Dermis lymphatic vessel endothelial cell (primary cell): ENCODE data around the gene DYNC2LI1. TPM values are rescaled to one million over a fixed set of nuclear protein-coding genes. Genes with fewer than 3 reads are reported as not detected.

Experiments used
- total RNA-seq: library from RNA; depleted of rRNA; stranded (reverse); fragments of >200 nt; gene quantifications from 2 replicates; pipeline ENCODE4 v1.2.1, GENCODE V29; 2014

The DYNC2LI1 gene
- 9.0 and 14.4 TPM in 2 replicates for total RNA-seq

DNA sequence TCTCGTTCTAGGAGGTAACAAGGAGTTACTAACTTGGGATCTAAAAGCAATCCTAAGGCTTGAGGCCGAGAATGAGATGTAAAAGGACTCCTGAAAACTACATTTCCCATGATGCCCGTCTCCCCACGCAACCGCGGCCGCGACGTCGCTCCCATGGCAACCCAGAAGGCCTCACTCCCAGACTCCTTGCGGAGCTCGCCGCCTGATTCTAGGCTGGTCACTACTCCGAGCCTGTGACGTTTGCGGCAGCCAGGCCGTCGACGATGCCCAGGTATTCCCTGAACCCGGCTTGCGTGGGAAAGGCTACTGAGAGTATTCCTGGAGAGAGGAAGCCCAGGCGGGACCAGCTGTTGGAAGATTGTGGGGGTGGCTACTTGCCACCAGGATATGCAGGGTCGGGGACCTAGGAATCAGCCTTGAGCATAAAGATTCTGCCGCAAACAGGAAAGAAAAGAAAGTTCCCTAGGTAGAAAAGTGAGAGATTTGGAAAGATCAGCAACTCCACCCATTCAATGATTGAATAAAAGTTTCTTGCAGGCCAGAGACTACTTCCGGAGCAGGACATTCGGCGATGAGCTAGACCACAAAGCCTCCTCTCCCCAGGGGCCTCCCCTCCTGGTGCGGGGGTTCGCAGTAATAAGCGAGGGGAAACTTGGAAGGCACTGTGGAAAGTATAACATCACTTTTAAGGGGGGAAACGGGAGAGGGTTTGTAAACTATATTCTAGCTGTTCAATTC lies at the start of gene DYNC2LI1:
Gene DYNC2LI1, plus strand, starts transcription at position 164 of the 738 bp plus-strand sequence. Its CDS starts 100 bp downstream, at position 264.

DNA sequence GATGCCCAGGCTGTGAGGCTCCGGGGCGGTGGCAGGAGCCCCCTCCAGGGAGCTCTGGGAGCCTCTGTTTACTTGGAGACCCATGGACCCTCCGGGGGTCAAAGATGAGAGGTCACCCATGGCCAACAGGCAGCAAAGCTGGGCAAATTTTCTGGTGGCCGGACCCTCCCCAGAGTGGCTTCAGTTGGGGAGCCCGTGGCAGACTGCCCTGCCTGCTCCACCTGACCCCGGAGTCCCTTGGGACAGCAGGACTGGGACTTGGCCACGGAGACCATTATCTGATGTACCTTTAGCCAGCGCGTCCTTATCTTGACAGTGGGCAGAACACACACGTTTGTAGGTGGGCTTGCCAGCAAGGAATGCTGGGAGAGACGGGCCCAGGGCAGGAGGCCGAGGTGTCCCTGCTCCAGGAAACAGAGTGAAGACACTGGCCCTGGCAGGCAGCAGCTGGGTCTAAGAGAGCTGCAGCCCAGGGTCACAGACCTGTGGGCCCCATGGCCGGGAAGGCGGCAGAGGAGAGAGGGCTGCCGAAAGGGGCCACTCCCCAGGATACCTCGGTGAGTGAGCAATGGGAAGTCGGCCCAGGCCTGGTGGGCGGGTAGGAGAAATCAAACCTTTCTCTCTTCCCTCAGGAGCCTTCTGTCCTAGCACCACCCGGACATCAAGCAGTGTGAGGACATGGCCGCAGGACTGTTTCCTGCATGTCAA lies 64.9 kb downstream of the DYNC2LI1 start, which contains the start of the genes ABCG5 and ABCG8:
Gene ABCG5, minus strand, starts transcription at position 280 of the 708 bp plus-strand sequence. Its CDS starts 160 bp downstream, at position 120.
Gene ABCG8, plus strand, starts transcription at position 412 of the 708 bp plus-strand sequence. Its CDS starts 83 bp downstream, at position 495.

Other genes starting within 250 kb of the DYNC2LI1 start
- 16.9 and 24.7 TPM in 2 replicates for gene THADA, start 178.0 kb upstream of the DYNC2LI1 start, total RNA-seq
- under 0.01 and 0.09 TPM in 2 replicates for gene PLEKHH2, start 136.8 kb upstream of the DYNC2LI1 start, total RNA-seq
- 0.09 TPM in 1 of 2 replicates, not detected in the other for gene C1GALT1C1L, start 97.6 kb upstream of the DYNC2LI1 start, total RNA-seq
- gene ABCG5, start 64.8 kb downstream of the DYNC2LI1 start, total RNA-seq = not detected in 2 replicates
- gene ABCG8, start 64.9 kb downstream of the DYNC2LI1 start, total RNA-seq = not detected in 2 replicates
- gene LRPPRC, start 221.9 kb downstream of the DYNC2LI1 start, total RNA-seq = 45.4 and 67.9 TPM in 2 replicates